HG02678 (cell line): ENCODE data around the gene SH2D3C.

ENCODE experiments used
- ATAC-seq: cut with Tn5 transposase; IDR thresholded peaks from one replicate; pipeline ENCODE4 v1.9.1; 2021; ENCODE audit warnings: mild to moderate bottlenecking, moderate library complexity; ENCODE audit not compliant: unreplicated experiment

SH2D3C gene, protein sequence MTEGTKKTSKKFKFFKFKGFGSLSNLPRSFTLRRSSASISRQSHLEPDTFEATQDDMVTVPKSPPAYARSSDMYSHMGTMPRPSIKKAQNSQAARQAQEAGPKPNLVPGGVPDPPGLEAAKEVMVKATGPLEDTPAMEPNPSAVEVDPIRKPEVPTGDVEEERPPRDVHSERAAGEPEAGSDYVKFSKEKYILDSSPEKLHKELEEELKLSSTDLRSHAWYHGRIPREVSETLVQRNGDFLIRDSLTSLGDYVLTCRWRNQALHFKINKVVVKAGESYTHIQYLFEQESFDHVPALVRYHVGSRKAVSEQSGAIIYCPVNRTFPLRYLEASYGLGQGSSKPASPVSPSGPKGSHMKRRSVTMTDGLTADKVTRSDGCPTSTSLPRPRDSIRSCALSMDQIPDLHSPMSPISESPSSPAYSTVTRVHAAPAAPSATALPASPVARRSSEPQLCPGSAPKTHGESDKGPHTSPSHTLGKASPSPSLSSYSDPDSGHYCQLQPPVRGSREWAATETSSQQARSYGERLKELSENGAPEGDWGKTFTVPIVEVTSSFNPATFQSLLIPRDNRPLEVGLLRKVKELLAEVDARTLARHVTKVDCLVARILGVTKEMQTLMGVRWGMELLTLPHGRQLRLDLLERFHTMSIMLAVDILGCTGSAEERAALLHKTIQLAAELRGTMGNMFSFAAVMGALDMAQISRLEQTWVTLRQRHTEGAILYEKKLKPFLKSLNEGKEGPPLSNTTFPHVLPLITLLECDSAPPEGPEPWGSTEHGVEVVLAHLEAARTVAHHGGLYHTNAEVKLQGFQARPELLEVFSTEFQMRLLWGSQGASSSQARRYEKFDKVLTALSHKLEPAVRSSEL

DNA sequence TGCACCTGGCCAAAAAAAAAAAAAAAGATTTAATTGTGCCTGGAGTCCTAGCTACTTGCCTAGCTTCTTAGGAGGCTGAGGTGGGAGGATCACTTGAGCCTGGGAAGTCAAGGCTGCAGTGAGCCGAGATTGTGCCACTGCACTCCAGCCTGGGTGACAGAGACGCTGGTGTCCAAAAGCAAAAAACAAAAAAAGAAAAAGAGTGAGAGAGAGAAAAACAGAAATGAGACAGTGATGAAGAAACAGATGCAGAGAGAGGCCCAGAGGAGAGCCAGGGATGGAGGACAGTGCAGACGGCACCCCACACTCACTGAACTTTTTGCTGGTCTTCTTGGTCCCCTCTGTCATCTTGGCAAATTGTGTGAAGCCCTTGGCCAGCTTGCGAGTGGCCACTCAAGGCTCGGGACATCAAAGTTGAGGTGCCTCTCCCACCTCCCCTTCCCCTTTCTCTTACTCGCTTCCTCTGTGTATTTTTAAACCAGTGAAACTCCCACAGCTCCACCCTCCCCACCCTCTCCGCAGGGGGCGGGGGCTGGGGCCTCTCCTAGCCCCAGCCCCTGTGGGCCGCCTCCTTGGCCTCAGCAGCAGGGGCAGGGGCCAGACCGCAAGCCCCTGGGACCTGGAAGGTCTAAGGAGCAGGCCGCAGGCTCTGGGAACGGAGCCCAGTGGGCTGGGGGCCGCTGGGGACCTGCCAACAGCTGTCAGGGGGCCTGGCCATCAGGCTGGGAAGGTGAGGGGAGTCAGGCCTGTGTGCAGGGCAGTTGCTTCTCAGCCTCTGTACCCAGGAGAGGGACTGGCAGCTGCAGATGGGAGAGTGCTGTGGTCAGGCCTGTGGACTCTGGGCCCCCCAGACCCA lies at the start of gene SH2D3C:
Gene SH2D3C (minus strand): TSS at position 387 of the 856 bp plus-strand sequence. CDS start 39 bp downstream, at position 348.
- peak; percentile 38 for ATAC-seq

DNA sequence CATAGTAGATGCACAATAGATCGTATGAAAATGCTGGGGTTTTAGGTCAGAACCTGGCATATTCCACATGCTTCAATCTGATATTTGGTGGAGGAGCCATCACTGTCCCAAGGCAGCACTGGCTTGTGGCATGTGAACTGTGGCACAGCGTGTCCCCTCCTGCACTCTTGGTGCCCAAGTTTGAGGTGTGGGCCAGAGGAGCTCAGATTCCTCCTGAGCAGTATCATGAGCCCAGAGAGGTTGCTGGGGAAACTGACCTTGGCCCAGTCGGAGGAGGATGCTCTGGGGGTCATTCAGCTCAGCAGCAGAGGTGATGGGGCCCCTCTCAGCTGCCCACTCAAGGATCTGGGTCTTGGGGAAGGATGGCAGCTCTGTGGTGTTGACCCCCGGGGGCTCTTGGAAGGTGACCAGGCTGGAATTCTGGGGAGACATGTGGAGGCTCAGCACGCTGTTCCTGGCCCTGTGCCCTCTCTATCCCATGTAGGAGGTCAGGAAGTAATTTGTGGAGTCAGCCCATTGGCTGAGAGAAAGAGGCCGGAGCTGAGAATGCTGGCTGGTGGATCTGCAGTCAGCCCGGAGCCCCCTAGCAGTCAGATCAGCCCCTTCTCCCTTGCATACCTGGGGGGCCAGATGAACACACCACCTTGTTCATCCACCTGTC lies 47.9 kb upstream of the SH2D3C start:
- ATAC-seq, result no peak

DNA sequence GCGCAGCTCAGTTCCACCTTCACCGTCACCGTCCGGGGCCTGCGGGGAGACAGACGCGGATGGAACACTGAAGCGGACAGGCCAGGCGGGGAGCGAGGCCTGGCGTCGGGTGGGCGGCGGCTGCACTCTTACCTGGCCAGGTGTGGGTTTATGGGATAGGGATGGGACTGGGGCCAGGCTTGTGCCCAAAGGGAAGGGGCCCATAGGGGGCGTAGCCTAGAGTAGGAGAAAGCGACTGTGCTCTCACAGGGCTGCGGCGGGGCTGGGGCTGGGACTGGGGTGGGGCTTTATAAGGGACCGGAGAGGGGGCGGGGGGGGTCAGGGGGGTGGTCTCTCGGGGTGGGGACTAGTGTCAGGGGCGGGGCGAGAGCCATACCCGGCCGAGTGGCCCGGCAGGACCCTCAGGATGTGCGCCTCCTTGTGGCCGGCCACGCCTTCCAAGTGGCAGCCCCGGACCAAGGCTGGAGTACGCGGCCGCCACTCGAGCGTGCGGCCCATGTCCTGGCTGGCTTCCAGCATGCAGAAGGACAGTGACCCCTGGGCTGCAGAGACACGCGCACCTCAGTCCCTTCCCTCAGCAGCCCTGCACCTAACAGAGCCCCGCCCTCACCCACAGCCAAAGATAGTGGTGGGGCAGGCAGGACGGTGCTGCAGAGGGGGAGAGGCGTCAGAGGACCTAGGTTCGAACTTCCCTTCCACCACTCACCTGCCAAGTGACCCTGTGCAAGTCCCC lies 47.0 kb upstream of the SH2D3C start:
- ATAC-seq, result no peak

DNA sequence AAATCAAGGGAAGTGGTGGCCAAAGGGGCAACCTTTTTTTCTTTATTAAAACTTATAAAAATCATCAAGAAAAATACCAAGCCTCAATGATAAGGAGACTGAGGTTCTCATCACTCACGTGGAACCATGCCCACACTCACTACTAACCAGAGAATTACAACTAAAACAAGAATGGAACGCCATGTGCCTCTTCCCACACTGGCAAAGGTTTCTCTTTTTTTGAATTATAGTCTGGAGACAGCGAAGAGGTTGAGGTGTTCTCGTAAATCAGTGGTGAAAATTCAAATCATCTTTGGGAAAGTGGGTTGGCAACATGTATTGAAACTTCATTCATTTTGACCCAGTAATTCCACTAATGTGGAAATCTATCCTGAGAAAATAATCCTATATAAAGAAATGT lies 43.6 kb upstream of the SH2D3C start:
- no peak for ATAC-seq

DNA sequence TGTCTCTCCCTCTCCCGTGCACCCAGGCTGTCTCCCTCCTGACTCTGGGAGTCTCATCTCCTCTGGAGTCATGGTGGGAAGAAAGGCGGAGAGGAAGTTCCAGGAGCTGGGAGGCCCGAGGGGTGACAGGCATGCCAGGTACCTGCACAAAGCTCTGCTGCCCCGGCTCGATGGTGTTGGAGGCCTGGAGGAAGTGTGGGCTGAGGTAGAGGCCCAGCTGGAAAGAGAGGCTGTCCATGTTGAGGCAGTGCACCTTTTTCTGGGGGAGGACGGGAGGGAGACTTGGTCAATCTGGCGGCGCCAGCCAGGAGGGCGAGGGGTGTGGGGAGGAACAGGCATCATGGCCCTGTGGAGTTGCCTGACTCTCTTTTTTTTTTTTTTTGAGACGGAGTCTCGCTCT lies 40.1 kb upstream of the SH2D3C start:
- no peak for ATAC-seq

DNA sequence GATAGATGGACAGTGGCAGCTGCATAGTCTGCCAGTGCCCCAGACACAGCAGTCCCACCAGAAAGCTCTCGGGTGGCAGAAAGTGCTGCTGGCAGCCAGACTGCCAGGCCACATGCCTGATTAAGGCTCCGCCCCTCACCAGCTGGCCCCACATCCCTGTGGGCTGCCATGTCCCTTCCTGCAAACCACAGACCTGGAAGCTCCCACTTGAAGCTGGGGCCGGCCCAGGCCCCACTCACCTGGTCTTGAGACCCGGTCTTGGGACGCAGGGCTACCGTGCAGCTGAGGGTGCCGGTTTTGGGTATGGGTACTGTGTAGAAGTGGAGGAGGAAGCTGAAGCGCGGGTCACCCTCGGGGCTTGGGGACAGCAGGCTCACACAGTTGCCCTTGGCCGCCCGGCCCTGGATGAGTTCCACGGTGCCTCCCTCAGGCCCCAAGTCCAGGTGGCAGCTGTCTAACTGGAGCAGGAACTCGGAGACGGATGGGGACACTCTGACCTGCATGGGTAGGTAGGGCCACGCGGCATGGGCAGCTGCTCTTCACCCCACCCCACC lies 39.5 kb upstream of the SH2D3C start:
- ATAC-seq, result no peak

DNA sequence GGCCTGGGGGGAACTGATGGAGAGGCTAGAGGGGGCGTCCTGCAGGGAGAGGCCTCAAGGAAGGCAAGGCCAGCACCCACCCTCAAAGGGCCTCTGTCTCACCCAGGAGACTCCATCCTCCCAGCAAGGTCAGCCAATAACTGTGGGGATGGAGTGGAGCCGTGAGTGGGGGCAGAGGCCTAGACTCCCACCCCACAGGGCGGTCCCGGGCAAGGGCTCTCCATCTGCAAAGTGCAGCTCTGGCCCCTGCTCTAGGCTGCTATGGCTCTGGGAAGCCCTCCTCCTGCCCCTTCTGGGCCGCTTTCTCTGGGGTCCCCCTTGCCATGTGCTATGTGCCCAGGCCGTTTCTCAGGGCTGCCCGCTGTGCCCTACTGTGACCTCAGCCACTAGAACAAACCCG lies 38.3 kb upstream of the SH2D3C start:
- ATAC-seq, result no peak

DNA sequence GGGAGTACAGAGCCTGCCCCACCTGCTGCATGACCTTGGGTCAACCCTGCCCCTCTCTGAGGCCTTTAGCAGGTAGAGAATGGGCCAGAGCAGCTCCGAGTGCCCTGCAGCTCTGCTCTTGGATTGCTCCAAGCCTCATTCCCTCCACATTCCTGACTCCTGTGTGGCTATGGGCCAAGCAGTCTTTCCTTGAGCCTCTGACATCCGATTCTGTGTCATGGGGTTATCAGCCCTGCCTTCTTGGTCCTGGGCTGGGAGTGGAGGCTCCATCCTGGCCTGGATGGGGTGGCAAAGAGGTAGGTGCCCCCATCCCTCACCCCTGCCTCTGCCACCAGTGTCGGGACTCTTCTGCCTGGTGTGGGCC lies 37.9 kb upstream of the SH2D3C start:
- ATAC-seq, result no peak

DNA sequence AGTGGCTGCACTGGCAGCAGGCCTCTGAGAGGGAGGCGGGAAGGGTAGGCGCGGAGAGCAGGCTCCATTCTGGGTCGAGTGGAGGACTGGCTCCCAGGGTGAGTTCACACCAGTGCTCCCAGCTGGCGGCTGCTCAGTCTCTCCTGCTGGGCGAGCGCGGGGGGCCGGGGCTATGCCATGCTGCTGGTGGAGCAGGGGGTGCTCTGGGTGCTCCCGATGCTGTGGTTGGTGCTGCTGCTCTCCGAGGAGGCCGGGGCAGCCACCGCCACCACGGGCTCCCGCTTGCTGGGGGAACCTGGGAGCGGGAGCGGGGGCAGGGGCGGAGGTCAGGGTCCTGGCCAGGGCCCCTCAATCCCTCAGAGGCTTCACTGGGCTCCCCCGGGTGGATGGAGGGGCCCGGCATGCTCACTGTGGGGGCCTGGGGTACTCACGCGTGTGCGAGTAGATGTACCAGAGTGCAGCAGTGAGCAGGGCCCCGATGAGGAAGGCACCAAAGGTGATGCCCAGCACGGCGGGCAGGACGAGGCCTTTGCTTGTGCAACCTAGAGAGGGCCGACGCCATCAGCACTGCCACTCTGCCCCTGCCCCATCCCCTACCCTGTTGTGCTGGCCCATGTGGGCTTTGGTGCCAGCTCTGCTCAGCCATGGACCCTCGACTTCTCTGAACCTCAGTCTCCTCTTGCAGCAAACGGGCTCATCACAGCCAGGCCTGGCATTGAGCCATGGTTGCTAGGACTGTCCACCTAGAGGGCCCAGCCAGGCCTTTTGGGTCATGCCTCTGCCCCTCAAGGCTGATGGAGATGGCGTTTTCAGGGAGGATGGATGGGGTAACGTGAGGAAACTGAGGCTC lies 37.3 kb upstream of the SH2D3C start:
- ATAC-seq, result no peak

DNA sequence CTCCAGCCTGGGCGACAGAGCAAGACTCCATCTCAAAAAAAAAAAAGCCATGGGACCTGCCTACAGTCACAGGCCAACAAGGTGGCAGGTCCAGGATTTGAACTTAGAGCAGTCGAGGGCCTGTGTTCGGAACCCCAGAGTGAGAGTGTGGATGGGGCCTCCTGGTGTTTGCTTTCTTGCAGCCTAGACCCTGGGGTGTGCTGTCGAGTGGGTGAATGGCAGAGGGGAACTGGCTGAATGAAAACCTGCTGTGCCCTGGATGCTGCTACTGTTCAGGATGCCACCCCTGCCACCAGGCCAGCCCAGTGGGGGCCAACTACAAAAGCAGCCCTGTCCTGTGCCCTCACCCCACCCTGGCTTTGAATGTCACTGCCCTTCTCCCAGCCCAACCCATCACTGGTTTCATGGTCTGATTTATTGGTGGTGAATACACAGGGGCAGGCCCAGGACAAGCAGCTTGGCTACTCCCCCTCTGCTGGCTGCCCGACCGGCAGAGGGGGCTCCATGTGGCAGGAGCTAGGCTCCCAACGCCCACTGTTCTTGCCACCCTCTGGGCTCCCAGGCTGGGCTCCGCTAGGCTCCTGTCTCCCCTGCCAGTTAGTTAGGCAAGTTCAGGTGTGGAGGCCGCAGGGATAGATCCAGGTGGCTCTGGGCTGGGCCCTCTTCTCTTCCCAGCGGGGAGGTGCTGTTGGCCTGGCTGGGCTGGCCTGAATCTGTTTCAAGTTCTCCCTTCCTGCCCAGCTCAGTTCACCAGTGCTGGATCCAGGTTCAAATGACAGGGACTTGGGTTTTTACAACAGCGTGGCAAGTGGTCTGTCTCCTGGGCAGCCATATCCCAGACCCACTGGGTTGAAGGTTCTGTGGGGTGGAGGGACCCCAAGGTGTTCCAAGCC lies 36.4 kb upstream of the SH2D3C start:
- ATAC-seq, result no peak

DNA sequence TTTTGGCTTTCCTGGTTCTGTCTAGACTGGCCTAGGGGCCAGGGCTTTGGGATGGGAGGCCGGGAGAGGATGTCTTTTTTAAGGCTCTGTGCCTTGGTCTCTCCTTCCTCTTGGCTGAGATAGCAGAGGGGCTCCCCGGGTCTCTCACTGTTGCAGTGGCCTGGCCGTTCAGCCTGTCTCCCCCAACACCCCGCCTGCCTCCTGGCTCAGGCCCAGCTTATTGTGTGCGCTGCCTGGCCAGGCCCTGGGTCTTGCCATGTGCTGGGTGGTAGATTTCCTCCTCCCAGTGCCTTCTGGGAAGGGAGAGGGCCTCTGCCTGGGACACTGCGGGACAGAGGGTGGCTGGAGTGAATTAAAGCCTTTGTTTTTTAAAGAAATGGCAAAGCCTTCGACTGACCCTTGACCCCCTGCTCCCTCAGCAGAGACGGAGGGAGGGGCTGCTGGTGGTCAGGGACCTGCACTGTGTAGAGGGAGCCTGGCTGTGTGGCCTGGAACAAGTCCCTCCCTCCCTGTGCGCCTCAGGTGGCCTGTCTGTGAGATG lies 35.3 kb upstream of the SH2D3C start:
- no peak for ATAC-seq

DNA sequence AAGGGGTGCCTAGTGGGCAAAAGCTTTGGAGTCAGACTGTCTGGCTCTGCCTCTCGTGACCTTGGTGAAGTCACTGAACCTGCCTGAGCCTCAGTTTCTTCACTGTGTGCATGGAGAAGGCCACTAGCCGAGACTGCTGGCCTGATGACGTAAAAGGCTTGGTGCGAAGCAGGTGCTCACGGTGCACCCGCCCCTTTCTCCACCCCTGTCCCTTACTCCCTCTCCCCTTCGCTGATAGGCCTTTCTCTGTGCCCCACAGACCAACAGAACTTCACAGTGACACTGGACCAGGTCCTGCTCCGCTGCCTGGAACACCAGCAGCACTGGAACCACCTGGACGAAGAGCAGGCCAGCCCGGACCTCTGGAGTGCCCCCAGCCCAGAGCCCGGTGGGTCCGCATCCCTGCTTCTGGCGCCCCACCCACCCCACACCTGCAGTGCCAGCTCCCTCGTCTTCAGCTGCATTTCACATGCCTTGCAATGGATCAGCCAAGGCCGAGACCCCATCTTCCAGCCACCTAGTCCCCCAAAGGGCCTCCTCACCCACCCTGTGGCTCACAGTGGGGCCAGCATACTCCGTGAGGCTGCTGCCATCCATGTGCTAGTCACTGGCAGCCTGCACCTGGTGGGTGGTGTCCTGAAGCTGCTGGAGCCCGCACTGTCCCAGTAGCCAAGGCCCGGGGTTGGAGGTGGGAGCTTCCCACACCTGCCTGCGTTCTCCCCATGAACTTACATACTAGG lies 34.6 kb upstream of the SH2D3C start:
- ATAC-seq, result no peak

DNA sequence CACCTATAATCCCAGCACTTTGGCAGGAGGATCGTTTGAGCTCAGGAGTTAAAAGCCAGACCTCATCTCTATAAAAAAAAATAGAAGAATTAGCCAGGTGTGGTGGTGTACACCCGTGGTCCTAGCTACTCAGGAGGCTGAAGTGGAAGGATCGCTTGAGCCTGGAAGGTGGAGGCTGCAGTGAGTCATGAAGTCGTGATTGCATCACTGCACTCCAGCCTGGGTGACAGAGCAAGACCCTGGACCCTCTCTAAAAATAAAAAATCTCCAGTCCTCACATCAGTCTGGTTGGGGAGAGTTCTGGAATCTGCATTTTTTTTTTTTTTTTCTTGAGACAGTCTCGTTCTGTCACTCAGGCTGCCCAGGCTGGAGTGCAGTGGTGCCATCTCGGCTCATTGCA lies 33.5 kb upstream of the SH2D3C start:
- no peak for ATAC-seq

DNA sequence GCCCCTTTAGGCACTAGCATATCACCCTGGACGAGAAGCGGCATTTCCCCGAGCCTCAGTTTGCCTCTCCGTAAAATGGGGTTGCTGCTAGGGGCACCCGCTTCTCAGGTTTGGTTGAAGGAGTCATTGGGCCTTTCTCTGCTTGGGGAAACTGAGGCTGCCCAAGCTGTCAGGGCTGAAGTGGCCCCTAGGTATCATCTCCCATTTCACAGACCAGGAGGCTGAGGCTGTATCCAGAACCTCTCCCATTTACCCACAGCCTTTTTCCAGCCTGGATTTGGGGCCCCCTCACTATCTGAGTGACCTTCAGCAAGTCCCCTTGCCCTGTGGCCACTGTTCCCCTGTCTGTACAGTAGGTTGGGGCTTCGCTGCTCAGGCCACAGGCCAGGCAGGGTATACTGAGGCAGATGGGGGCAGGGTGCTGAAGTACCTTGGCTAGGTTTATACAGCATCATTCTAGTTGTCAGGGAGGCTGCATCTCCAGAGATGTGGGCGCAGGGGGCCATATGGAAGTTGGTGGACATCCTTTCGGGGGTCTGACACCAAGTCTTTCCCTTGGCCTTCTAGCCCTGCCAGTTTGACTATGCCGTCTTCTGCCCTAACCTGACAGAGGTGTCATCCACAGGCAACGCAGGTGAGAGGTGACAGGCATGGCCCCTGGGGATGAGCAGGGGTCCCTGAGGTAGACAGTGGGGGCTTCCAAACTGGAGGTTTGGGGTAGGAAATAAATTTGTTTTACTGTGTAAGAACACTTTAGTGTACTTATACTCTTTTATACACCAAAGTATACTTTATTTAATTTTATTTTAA lies 32.1 kb upstream of the SH2D3C start:
- ATAC-seq, result no peak

DNA sequence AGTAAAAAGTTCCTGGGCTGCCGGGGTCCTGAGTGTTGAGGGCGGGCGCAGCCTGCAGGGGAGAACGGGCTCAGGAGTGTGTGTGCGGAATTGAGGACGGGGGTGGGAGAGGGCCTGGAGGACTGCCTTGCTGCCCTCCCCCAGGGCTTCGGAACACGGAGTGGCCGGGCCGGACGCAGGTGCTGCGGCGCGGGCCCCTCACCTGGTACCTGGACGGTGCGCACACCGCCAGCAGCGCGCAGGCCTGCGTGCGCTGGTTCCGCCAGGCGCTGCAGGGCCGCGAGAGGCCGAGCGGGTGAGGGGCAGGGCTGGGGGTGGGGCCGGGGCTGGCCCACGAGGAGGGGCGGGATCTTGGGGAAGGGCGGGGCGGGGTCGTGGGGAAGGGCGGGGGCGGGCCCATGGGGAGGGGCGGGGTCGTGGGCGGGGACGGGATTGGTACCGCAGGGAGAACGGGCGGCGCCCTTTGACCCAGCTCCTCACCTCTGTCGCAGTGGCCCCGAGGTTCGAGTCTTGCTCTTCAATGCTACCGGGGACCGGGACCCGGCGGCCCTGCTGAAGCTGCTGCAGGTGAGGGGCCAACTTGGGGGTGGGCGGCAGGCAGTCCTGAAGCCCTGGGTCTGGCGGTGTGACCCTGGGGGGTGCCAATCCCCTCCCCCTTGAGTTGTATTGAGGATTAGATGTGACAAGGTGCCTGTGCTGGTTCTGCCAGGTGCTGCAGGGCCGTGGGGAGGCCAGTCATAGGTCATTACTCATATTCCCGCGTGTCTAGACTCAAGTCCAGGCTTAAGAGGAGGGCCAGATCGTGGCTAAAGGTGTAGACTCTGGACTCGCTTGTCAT lies 31.3 kb upstream of the SH2D3C start:
- ATAC-seq, result no peak
